ENCODE results near the gene OR14J1. TPM values are rescaled to one million over a fixed set of nuclear protein-coding genes. Genes with fewer than 3 reads are reported as not detected.

OR14J1 gene, protein sequence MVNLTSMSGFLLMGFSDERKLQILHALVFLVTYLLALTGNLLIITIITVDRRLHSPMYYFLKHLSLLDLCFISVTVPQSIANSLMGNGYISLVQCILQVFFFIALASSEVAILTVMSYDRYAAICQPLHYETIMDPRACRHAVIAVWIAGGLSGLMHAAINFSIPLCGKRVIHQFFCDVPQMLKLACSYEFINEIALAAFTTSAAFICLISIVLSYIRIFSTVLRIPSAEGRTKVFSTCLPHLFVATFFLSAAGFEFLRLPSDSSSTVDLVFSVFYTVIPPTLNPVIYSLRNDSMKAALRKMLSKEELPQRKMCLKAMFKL
- total RNA-seq (2021) (not detected in 2 replicates), Bru-seq, nascent RNA (not detected), BruChase-seq, experiment 1, labeled RNA remaining after a 2-hour chase (not detected), BruChase-seq, experiment 2, labeled RNA remaining after a 6-hour chase (not detected)
- long read RNA-seq, result 0 reads

- H3K4me2 ChIP-seq, result no peak within 1 kb of the TSS
- no peaks in the 10 kb centered on the region for H3K9me3 ChIP-seq (ENCODE audit: insufficient read depth, low read depth)
- TF ChIP-seq EZH2 (IDR thresholded peaks at IDR 0.05; ENCODE audit: low read depth), result no peak
- TF ChIP-seq CTCF (conservative IDR thresholded peaks at IDR 0.05), result no peak
- ChIA-PET CTCF (no interaction called here), POLR2A (ENCODE audit: unreplicated experiment) (interaction anchor here (0.7 kb wide), 1 partner anchor 281 kb away, joined by 16 read pairs; no protein-coding TSS in a partner anchor)
- intact Hi-C loops (cut with micrococcal nuclease; ENCODE audit: unreplicated experiment), result no loop called here
- DNase-seq, result no peak
- H3K79me2 ChIP-seq (ENCODE audit: low read depth), result no peaks in the 10 kb centered on the region
- no peak within 1 kb of the TSS for H3K4me3 ChIP-seq
- H3K27ac ChIP-seq, result no peak within 1 kb of the TSS
- BruUV-seq (replicated peaks), result no TSS peak
- no peaks in the 10 kb centered on the region for H3K9me2 ChIP-seq (ENCODE audit: insufficient read depth)
- H3K36me3 ChIP-seq (ENCODE audit: low read depth), result no peaks in the 10 kb centered on the region
- H4K20me1 ChIP-seq (ENCODE audit: insufficient read depth), result no peaks in the 10 kb centered on the region
- no peaks in the 10 kb centered on the region for H3K4me1 ChIP-seq (replicated peaks; ENCODE audit: insufficient read depth)
- H3K27me3 ChIP-seq (ENCODE audit: insufficient read depth, low read depth), result peaks cover 6% of the 10 kb centered on the region; the same call in 1 of the 2 replicates
- H3F3A ChIP-seq (ENCODE audit: insufficient read depth, low read depth), result no peaks in the 10 kb centered on the region
- no peak within 1 kb of the TSS for H2AFZ ChIP-seq
These were observed at the start of gene OR14J1 for GRCh38 chr6:29301316-29301715. Gene OR14J1, plus strand, starts transcription at chr6:29301701. Its CDS starts 4,989 bp downstream, at chr6:29306690.

- H2AFZ ChIP-seq, result no peak overlapping the region
- peaks cover 43% of the 10 kb centered on the region; the same call in 1 of the 2 replicates for H3K27me3 ChIP-seq (ENCODE audit: insufficient read depth, low read depth)
- H3K4me1 ChIP-seq (replicated peaks; ENCODE audit: insufficient read depth), result no peaks in the 10 kb centered on the region
- no peak for TF ChIP-seq CTCF (conservative IDR thresholded peaks at IDR 0.05)
- TF ChIP-seq EZH2 (IDR thresholded peaks at IDR 0.05; ENCODE audit: low read depth), result no peak
- no peaks in the 10 kb centered on the region for H3F3A ChIP-seq (ENCODE audit: insufficient read depth, low read depth)
- H3K9me2 ChIP-seq (ENCODE audit: insufficient read depth), result no peaks in the 10 kb centered on the region
- no peak overlapping the region for H3K4me3 ChIP-seq
- H4K20me1 ChIP-seq (ENCODE audit: insufficient read depth), result no peaks in the 10 kb centered on the region
- no peak overlapping the region for H3K4me2 ChIP-seq
- H3K36me3 ChIP-seq (ENCODE audit: low read depth), result no peaks in the 10 kb centered on the region
- H3K27ac ChIP-seq, result no peak overlapping the region
- no peaks in the 10 kb centered on the region for H3K9me3 ChIP-seq (ENCODE audit: insufficient read depth, low read depth)
- CTCF ChIA-PET, result no interaction called here
- intact Hi-C loops (cut with micrococcal nuclease; ENCODE audit: unreplicated experiment), result no loop called here
- H3K79me2 ChIP-seq (ENCODE audit: low read depth), result no peaks in the 10 kb centered on the region
- BruUV-seq (replicated peaks), result no TSS peak
- POLR2A ChIA-PET (ENCODE audit: unreplicated experiment), result no interaction called here
- DNase-seq, result no peak
These were observed 49.8 kb upstream of the OR14J1 start for GRCh38 chr6:29251736-29252135.

DNA sequence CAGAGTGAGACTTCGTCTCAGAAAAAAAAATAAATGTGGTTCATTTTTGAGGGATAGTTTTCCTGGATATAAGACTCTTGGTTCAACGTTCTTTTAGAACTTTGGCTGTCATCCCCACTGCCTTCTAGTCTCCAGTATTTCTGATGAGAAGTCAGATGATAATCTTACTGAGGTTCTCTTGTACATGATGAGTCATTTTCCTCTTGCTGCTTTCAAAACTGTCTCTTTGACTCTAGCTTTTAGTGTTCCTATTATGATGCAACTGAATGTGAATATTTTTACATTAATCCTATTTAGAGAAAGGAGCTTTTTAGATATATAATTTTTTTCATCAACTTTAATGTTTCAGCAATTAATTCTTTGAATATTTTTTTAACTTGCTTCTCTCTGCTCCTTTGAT lies 46.0 kb upstream of the OR14J1 start:
- no TSS peak for BruUV-seq (replicated peaks)
- peaks cover 18% of the 10 kb centered on the region; the same call in 1 of the 2 replicates for H3K27me3 ChIP-seq (ENCODE audit: insufficient read depth, low read depth)
- no peak overlapping the region for H3K4me2 ChIP-seq
- ChIA-PET CTCF (no interaction called here), POLR2A (ENCODE audit: unreplicated experiment) (no interaction called here)
- H3K27ac ChIP-seq, result no peak overlapping the region
- H2AFZ ChIP-seq, result no peak overlapping the region
- H3F3A ChIP-seq (ENCODE audit: insufficient read depth, low read depth), result no peaks in the 10 kb centered on the region
- H3K9me2 ChIP-seq (ENCODE audit: insufficient read depth), result no peaks in the 10 kb centered on the region
- H4K20me1 ChIP-seq (ENCODE audit: insufficient read depth), result no peaks in the 10 kb centered on the region
- H3K9me3 ChIP-seq (ENCODE audit: insufficient read depth, low read depth), result no peaks in the 10 kb centered on the region
- no peaks in the 10 kb centered on the region for H3K4me1 ChIP-seq (replicated peaks; ENCODE audit: insufficient read depth)
- H3K79me2 ChIP-seq (ENCODE audit: low read depth), result no peaks in the 10 kb centered on the region
- H3K4me3 ChIP-seq, result no peak overlapping the region
- H3K36me3 ChIP-seq (ENCODE audit: low read depth), result no peaks in the 10 kb centered on the region
- TF ChIP-seq CTCF (conservative IDR thresholded peaks at IDR 0.05) (no peak), EZH2 (IDR thresholded peaks at IDR 0.05; ENCODE audit: low read depth) (no peak)
- no peak for DNase-seq
- intact Hi-C loops (cut with micrococcal nuclease; ENCODE audit: unreplicated experiment), result no loop called here

All from PC-9 (cell line).